K562 (cell line): Measurements from ENCODE around the gene C11orf98. TPM values are rescaled to one million over a fixed set of nuclear protein-coding genes. Genes with fewer than 3 reads are reported as not detected.
A peak's percentile ranks its signal among the peaks of the same experiment; 100 is the strongest.

ENCODE experiments used
- ATAC-seq: fragments of 200-7000 bp; cut with Tn5 transposase; 3 replicates; pipeline ENCODE4 v1.9.1; 2020; ENCODE audit warnings: moderate library complexity
- BruUV-seq: library from RNA; stranded (reverse); fragments of 400-500 nt; replicated peaks from 2 replicates; lab custom pipeline; 2021; lab: Mats Ljungman, UMichigan
- CTCF ChIA-PET: fragments of 300-600 bp; formaldehyde crosslinking; extraction: SDS; loops from one replicate; lab custom pipeline; 2021; ENCODE audit warnings: low intra/inter-chr PET ratio; lab: Yijun Ruan, JAX
- POLR2A ChIA-PET: fragments of 300-600, 350-650 bp; sonication (Branson Sonifier 250); formaldehyde crosslinking; extraction: SDS; loops from one replicate; lab custom pipeline; 2021; ENCODE audit warnings: antibody characterized with exemption, inconsistent platforms; lab: Yijun Ruan, JAX
- DNase-seq, 4 experiments: peaks; one replicate each; pipeline versions ENCODE4 v3.0.0 to v3.0.0-alpha.2; 2011 to 2018; ENCODE audit warnings: low spot score in 3 of 4, mixed read lengths in 3 of 4; ENCODE audit errors: extremely low read depth in 1 of 4
- FAIRE-seq: peaks from 2 replicates; lab custom pipeline; 2011; peaks lifted over from hg19 to GRCh38; lab: Jason Lieb, UNC
- H2AFZ ChIP-seq: 2 replicates; pipeline ENCODE4 v1.6.0; 2011; ENCODE audit warnings: low read depth, low read length, control low read depth, inconsistent platforms
- H3K27ac ChIP-seq: fragments of 200-600 bp; 3 replicates; pipeline ENCODE4 v1.8.0; 2011; ENCODE audit warnings: low read depth, mild to moderate bottlenecking, control low read depth, inconsistent platforms, low read length, moderate library complexity, mixed read lengths; ENCODE audit errors: extremely low read depth
- H3K27me3 ChIP-seq, 2 experiments: fragments of 300-600 bp in 1 of 2; 2 replicates in 1 of 2; 3 replicates in 1 of 2; pipeline versions ENCODE4 v1.6.0 to v1.8.0; 2011; ENCODE audit warnings: inconsistent platforms in 2 of 2, low read length in 2 of 2, mild to moderate bottlenecking in 1 of 2, mixed read lengths in 1 of 2, moderate library complexity in 1 of 2; ENCODE audit not compliant: control insufficient read depth in 2 of 2, insufficient read depth in 2 of 2
- H3K36me3 ChIP-seq: fragments of 300-600 bp; 3 replicates; pipeline ENCODE4 v1.8.0; 2011; ENCODE audit warnings: mild to moderate bottlenecking, low read length, inconsistent platforms; ENCODE audit not compliant: control insufficient read depth, insufficient read depth
- H3K4me1 ChIP-seq, 2 experiments: fragments of 200-600 bp in 1 of 2; replicated peaks in 1 of 2; 2 replicates in 1 of 2; 3 replicates in 1 of 2; pipeline versions ENCODE4 v1.5.1 to v1.8.0; 2011; ENCODE audit warnings: inconsistent platforms in 2 of 2, low read length in 2 of 2, mild to moderate bottlenecking in 1 of 2, mixed read lengths in 1 of 2, moderate library complexity in 1 of 2; ENCODE audit not compliant: control insufficient read depth in 2 of 2, insufficient read depth in 2 of 2
- H3K4me2 ChIP-seq: 2 replicates; pipeline ENCODE4 v1.6.1; 2011; ENCODE audit warnings: low read length, control low read depth, inconsistent platforms, mixed read lengths; ENCODE audit not compliant: insufficient read depth
- H3K4me3 ChIP-seq: fragments of 200-600 bp; sonication (generic), shearing (Covaris generic); 2 replicates; pipeline ENCODE4 v1.5.1; 2016; ENCODE audit warnings: control low read depth, inconsistent platforms
- H3K79me2 ChIP-seq: fragments of 200-600 bp; 3 replicates; pipeline ENCODE4 v1.8.0; 2011; ENCODE audit warnings: low read length, inconsistent platforms; ENCODE audit not compliant: control insufficient read depth, insufficient read depth
- H3K9ac ChIP-seq, 2 experiments: 2 replicates each; pipeline versions ENCODE4 v1.6.0 to v1.6.1; 2011; ENCODE audit warnings: low read depth in 2 of 2, low read length in 2 of 2, control low read depth in 1 of 2, inconsistent platforms in 1 of 2, mild to moderate bottlenecking in 1 of 2, mixed read lengths in 1 of 2; ENCODE audit not compliant: insufficient read depth in 1 of 2
- H3K9me1 ChIP-seq: one replicate; pipeline ENCODE4 v1.6.0; 2011; ENCODE audit warnings: inconsistent platforms, mild to moderate bottlenecking, low read length, moderate library complexity; ENCODE audit not compliant: control insufficient read depth, insufficient read depth
- H3K9me3 ChIP-seq: replicated peaks from 2 replicates; pipeline ENCODE4 v1.5.1; 2011; ENCODE audit warnings: low read depth, low read length, inconsistent platforms; ENCODE audit not compliant: control insufficient read depth, insufficient read depth
- H4K20me1 ChIP-seq: replicated peaks from 2 replicates; pipeline ENCODE4 v1.6.1; 2011; ENCODE audit warnings: low read length, inconsistent platforms, mixed read lengths; ENCODE audit not compliant: control insufficient read depth, insufficient read depth
- CBFB ChIP-seq: sonication (generic); formaldehyde crosslinking; IDR thresholded peaks from 2 replicates; pipeline ENCODE4 v1.4.0; 2020; ENCODE audit warnings: mild to moderate bottlenecking, missing genetic modification reagents
- ESRRA ChIP-seq: fragments of 450-650 bp; IDR thresholded peaks from 2 replicates; pipeline ENCODE4 v1.6.1; 2014; ENCODE audit warnings: low read depth, mild to moderate bottlenecking, moderate library complexity, borderline replicate concordance
- FUS ChIP-seq: fragments of 200-400 bp; formaldehyde crosslinking; optimal IDR thresholded peaks from 2 replicates; pipeline ENCODE3; 2017; ENCODE audit warnings: low read depth, low read length
- GTF3C2 ChIP-seq: IDR thresholded peaks from 3 replicates; pipeline ENCODE4 v1.6.1; 2011; ENCODE audit warnings: borderline replicate concordance, mild to moderate bottlenecking, moderate library complexity; ENCODE audit not compliant: insufficient read length; ENCODE audit errors: extremely low read depth
- HMBOX1 ChIP-seq: sonication (generic); IDR thresholded peaks from 2 replicates; pipeline ENCODE4 v1.6.1; 2016
- HMGN3 ChIP-seq: IDR thresholded peaks from 2 replicates; pipeline ENCODE4 v1.6.1; 2011; ENCODE audit warnings: borderline replicate concordance, low read depth, mild to moderate bottlenecking, mixed read lengths, low read length; ENCODE audit not compliant: insufficient read length; ENCODE audit errors: extremely low read depth
- ILK ChIP-seq: fragments of 450-650 bp; IDR thresholded peaks from 2 replicates; pipeline ENCODE4 v1.6.1; 2016; ENCODE audit warnings: missing genetic modification characterization, low read depth, mild to moderate bottlenecking, missing compliant biosample characterization, moderate library complexity, borderline replicate concordance
- NBN ChIP-seq: fragments of 450-650 bp; IDR thresholded peaks from 2 replicates; pipeline ENCODE4 v1.6.1; 2016; ENCODE audit warnings: low read depth, mild to moderate bottlenecking
- NRF1 ChIP-seq, 2 experiments: fragments of 450-650 bp; IDR thresholded peaks in 1 of 2; conservative IDR thresholded peaks in 1 of 2; 2 replicates each; pipeline ENCODE4 v1.6.1; 2014; ENCODE audit warnings: mild to moderate bottlenecking in 2 of 2
- RAD51 ChIP-seq: fragments of 450-650 bp; IDR thresholded peaks from 2 replicates; pipeline ENCODE4 v1.7.1; 2016; ENCODE audit warnings: low read depth, mild to moderate bottlenecking, borderline replicate concordance
- SAFB2 ChIP-seq: fragments of 200-400 bp; formaldehyde crosslinking; IDR thresholded peaks from 2 replicates; pipeline ENCODE4 v1.6.1; 2018; ENCODE audit warnings: borderline replicate concordance, low read length, low read depth, moderate library complexity; ENCODE audit not compliant: severe bottlenecking
- SIN3A ChIP-seq, 2 experiments: fragments of 150-350 bp in 1 of 2; IDR thresholded peaks; 2 replicates each; pipeline ENCODE4 v1.6.1; 2011 to 2016; ENCODE audit warnings: borderline replicate concordance in 2 of 2, low read depth in 2 of 2, low read length in 2 of 2, mild to moderate bottlenecking in 2 of 2, moderate library complexity in 2 of 2; ENCODE audit not compliant: control insufficient read depth in 1 of 2
- SMC3 ChIP-seq: conservative IDR thresholded peaks from 2 replicates; pipeline ENCODE4 v1.6.1; 2011; ENCODE audit warnings: low read depth, low read length, improper control_type of control experiment; ENCODE audit not compliant: insufficient read depth
- SRF ChIP-seq, 2 experiments: fragments of 250-450, 450-650 bp in 1 of 2; sonication (Bioruptor Pico) in 1 of 2; sonication (generic) in 1 of 2; formaldehyde crosslinking; IDR thresholded peaks; 2 replicates each; pipeline versions ENCODE4 v1.5.0 to v1.5.1; 2020 to 2022; ENCODE audit warnings: mild to moderate bottlenecking in 1 of 2, missing genetic modification reagents in 1 of 2
- ZC3H8 ChIP-seq: fragments of 450-650 bp; IDR thresholded peaks from 2 replicates; pipeline ENCODE4 v1.6.1; 2017
- ZEB2 ChIP-seq: fragments of 450-650 bp; IDR thresholded peaks from 2 replicates; pipeline ENCODE4 v1.6.1; 2016
- ZNF274 ChIP-seq: IDR thresholded peaks from 2 replicates; pipeline ENCODE4 v1.6.1; 2011; ENCODE audit warnings: low read depth, mild to moderate bottlenecking, low read length, moderate library complexity, borderline replicate concordance
- WGBS: fragments of 100-300 bp; shearing (Covaris generic); methylation state at CpG from one replicate; pipeline ENCODE4 v1.1.6; 2016; ENCODE audit warnings: low coverage, mixed read lengths; ENCODE audit not compliant: insufficient coverage; ENCODE audit errors: missing lambda C conversion rate; 5-methylcytosine and 5-hydroxymethylcytosine counted together
- in situ Hi-C: fragments of 300-500 bp; cut with MboI; formaldehyde crosslinking; loops from 4 replicates; pipeline ENCODE4 v1.15.0; 2018; ENCODE audit warnings: inconsistent platforms, mixed read lengths
- intact Hi-C: fragments of 100-400 bp; cut with micrococcal nuclease; formaldehyde crosslinking; loops from 2 replicates; pipeline ENCODE4 v1.14.2; 2022
- polyA plus RNA-seq, 8 experiments: library from polyadenylated mRNA; depleted of rRNA in 4 of 8; stranded (reverse) in 5 of 8; unstranded in 3 of 8; fragments of >200 nt; fragmentation: Nextera tagmentation in 2 of 8; fragmentation: Illumina TruSeq in 1 of 8; extraction: Ambion mirVana in 2 of 8; extraction: Trizol in 1 of 8; gene quantifications; 2 replicates each; pipeline versions ENCODE4 v1.2.1 to v1.2.3, GENCODE V29; 2011 to 2014; ENCODE audit warnings: inconsistent platforms in 1 of 8, missing spikeins in 1 of 8
- total RNA-seq, 7 experiments: library from RNA; depleted of rRNA in 6 of 7; stranded (reverse); fragments of >200 nt in 6 of 7; fragmentation: Illumina TruSeq in 2 of 7; extraction: Trizol in 2 of 7; gene quantifications; 2 replicates each; pipeline versions ENCODE4 v1.2.1 to v1.2.3, GENCODE V29; 2011 to 2021; ENCODE audit warnings: low replicate concordance in 1 of 7
- TF ChIP-seq, protein P1 (sequence below): fragments of 250-450 bp; sonication (Bioruptor Pico); IDR thresholded peaks from 2 replicates; pipeline ENCODE4 v1.5.0; 2021

The C11orf98 gene
- total and polyA plus RNA-seq, 9 of the 15 experiments (the other 6 are each of a cell fraction or from before 2014, with no cell fraction given): 103 to 352 (median 218) TPM

DNA sequence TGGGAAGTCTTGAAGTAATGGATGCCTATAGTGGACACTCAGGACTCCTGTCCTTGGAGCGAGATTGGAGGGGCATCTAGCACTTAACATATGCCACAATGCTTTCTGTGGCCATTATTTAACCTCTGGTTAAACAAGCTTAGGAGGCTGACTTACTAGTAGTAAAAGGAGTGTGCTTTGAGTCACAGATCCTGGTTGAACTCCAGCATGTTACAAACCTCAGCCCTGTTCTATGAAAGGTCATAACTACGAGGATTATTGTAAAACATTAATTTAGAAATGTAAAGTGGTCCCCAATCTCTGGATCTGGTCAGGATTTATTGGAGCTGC is 8.2 kb upstream of the C11orf98 start:
- peak overlapping the region; percentile 94 for H3K27ac ChIP-seq
- 33% methylated on average over 2 of the region's 2 CpGs for WGBS
- H3K79me2 ChIP-seq: peaks cover 83% of the 10 kb centered on the region
- ATAC-seq: no peak
- no peak overlapping the region for H2AFZ ChIP-seq
- in situ Hi-C loops: no loop called here
- H4K20me1 ChIP-seq: no peaks in the 10 kb centered on the region
- peak overlapping the region; percentile 94 to 100 for H3K9ac ChIP-seq
- no peak for TF ChIP-seq NRF1 (conservative IDR thresholded peaks at IDR 0.05 in 1 of 2, IDR thresholded peaks at IDR 0.05 in 1 of 2)
- 0 out of 2 replicates have a peak, but pooled peaks have one; percentile 0 for TF ChIP-seq RAD51
- TF ChIP-seq SRF (CRISPR knock-in tag; IDR thresholded peaks at IDR 0.05): no peak
- TF ChIP-seq ESRRA: no peak
- no peak for TF ChIP-seq HMGN3
- TF ChIP-seq ILK (tag): no peak
- TF ChIP-seq ZEB2: no peak
- TF ChIP-seq ZC3H8: no peak
- no peak for TF ChIP-seq SIN3A (IDR thresholded peaks at IDR 0.05; ENCODE audit: borderline replicate concordance in 2 of 2, control insufficient read depth in 1 of 2, low read depth in 2 of 2, low read length in 2 of 2)
- no peak for TF ChIP-seq SAFB2
- TF ChIP-seq, protein P1, sequence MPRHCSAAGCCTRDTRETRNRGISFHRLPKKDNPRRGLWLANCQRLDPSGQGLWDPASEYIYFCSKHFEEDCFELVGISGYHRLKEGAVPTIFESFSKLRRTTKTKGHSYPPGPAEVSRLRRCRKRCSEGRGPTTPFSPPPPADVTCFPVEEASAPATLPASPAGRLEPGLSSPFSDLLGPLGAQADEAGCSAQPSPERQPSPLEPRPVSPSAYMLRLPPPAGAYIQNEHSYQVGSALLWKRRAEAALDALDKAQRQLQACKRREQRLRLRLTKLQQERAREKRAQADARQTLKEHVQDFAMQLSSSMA (CRISPR knock-in tag): no peak
- no peak for TF ChIP-seq CBFB (CRISPR knock-in tag)
- TF ChIP-seq ZNF274: no peak
- no peak for TF ChIP-seq SMC3
- no peak for TF ChIP-seq NBN
- peak; percentile 85 for TF ChIP-seq HMBOX1
- no peak for TF ChIP-seq FUS
- TF ChIP-seq GTF3C2: no peak
- peaks cover 60% of the 10 kb centered on the region for H3K36me3 ChIP-seq
- ChIA-PET CTCF (no interaction called here), POLR2A (interaction anchor here (1.0 to 5.4 kb wide), 6 partner anchors 8 to 216 kb away, joined by 3 to 57 read pairs (median 4); partner anchors contain the start of genes C11orf98, CSKMT and TUT1)
- BruUV-seq: no TSS peak
- H3K9me1 ChIP-seq: no peaks in the 10 kb centered on the region
- peak overlapping the region; percentile 91 for H3K4me3 ChIP-seq
- H3K4me1 ChIP-seq: peaks cover 39 to 58% of the 10 kb centered on the region in 2 experiments; a peak in 4 of 5 replicates
- DNase-seq: peak in 1 of 4 experiments; percentile 7
- FAIRE-seq: no peak
- no peaks in the 10 kb centered on the region for H3K9me3 ChIP-seq
- intact Hi-C loops: loop anchor here (5.0 kb wide), 1 partner anchor 71 kb away; the partner anchor contains the start of gene MTA2
- peak overlapping the region; percentile 86 for H3K4me2 ChIP-seq
- H3K27me3 ChIP-seq: no peaks in the 10 kb centered on the region
